ENCODE measurements around the gene COX6B1.

- no peak for TF ChIP-seq CTCF (IDR thresholded peaks at IDR 0.05; ENCODE audit: insufficient read depth, low read length)
- TF ChIP-seq POLR2AphosphoS5 (IDR thresholded peaks at IDR 0.05; ENCODE audit: low read depth): no peak
Measured at GRCh38 chr19:35692010-35692409, 43.9 kb downstream of the COX6B1 start.
